Activated naive CD8-positive, alpha-beta T cell treated with anti-CD3 and anti-CD28 coated beads, Interleukin-2, amount 50 U/mL, for 16 hours (primary cell): Measurements from ENCODE around the gene ZFYVE27.

Source experiments
- DNase-seq: peaks from one replicate; pipeline ENCODE4 v3.0.0-alpha.2; 2020; ENCODE audit warnings: low read depth, low spot score

Gene ZFYVE27

DNA sequence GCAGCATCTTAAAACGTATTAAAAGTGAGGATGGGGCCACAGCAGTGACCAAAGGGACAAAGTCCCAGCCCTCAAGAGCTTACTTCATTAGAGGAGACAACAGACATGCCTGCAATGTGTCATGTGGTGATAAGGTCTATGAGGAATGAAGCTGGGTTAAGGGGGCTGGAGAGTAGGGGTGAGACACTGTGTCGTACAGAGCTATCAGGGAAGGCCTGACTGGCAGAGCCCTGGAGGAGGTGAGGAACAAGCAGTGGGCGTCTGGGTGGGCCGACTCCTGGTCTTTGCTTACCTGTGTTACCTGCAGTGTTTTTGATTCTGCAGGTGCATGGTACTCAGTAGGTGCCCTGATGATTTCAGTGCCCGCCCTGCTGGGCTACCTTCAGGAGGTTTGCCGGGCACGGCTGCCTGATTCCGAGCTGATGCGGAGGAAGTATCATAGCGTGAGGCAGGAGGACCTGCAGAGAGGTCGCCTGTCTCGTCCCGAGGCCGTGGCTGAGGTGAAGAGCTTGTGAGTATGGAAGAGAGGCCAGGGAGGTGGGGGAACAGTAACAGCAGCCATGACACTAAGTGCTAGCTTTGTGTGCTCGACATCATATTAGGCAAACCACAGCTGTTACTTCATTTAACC lies 7.6 kb downstream of the ZFYVE27 start:
- DNase-seq: no peak

DNA sequence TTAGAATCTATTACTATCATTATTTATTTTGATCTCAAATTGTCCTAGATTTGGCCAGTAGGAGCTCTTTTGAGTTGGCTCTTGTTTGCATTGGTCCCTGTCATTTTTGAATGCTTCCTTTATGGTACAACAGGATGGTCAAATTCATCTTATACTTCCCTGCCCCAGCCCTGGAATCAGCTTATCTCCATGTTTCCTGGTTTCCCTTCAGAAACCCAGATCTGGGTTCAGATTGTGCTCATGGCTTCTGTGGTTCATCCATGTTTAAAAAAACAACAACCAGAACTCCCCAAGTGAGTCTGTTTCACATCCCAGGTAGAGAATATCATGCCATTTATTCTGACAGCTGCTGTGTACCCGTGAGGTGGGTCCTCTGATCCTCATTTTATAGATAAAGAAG lies 10.6 kb downstream of the ZFYVE27 start:
- DNase-seq: no peak

DNA sequence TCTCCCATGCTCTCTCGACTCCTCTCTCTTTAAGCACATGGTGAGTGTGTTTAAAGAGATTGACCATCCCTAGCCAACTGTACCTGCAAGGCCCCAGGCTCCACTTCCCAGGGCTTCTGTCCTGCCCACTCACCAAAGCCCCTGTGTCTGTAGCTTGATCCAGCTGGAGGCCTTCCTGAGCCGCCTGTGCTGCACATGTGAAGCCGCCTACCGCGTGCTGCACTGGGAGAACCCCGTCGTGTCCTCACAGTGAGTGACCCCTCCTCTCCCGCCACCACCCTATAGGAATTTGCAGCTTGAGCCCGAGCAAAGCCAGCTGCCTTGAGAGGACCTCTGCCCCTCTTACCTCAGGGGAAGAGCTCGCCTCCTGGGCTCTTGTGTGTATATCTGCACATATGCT lies 11.2 kb downstream of the ZFYVE27 start:
- no peak for DNase-seq

DNA sequence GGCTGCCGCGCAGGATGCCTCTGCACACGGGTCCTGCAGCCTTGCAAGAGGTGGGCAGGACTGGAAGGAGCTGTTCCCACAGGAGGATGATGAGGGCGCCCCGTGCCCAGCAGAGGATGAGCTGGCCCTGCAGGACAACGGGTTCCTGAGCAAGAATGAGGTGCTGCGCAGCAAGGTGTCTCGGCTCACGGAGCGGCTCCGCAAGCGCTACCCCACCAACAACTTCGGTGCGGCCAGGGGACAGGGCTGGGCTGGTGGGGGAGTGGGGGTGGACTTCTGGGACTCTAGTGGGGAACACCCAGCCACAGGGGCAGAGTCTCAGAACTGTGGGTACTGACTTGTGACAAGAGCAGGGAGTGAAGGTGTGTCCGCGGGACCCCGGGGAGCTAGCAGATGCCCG lies 16.0 kb downstream of the ZFYVE27 start:
- no peak for DNase-seq

DNA sequence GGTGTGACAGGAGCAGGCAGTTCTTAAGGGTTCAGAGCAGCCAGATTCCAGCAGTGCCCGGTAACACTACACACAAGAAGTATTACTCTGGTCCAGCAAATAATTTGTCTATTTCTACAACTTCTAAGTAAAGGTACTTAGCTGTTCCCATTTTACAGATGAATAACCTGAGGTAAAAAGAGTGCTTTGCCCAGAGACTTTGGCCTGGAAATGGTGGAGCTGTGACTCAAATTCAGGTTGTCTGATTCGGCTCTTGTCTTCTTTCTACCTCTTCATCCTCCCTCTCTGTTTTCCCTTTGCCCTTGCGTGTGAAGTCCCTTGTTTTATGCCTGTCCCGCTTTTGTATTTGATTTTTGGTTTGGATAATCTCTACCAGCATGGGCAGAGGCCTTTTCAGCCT lies 17.8 kb downstream of the ZFYVE27 start:
- no peak for DNase-seq

DNA sequence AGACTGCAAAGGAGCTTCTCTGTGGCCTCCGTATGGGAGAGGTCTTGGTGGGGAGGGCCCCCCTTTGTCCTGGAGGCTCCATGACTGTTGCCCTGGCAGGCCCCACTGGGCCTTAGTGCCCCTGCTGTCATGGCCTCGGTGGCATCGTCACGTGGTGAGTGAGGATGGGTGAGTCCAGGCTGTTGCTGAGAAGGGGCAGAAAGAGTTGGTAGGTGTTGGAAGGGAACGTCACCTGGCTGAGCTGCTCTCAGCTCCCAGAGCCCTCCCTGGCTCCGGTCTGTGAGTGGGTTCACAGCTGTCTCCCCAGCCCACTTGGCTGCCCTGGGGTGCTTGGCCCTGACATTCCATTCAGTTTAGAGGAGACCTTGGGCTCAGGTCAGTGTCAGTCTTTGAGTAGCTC lies 18.8 kb downstream of the ZFYVE27 start:
- no peak for DNase-seq

DNA sequence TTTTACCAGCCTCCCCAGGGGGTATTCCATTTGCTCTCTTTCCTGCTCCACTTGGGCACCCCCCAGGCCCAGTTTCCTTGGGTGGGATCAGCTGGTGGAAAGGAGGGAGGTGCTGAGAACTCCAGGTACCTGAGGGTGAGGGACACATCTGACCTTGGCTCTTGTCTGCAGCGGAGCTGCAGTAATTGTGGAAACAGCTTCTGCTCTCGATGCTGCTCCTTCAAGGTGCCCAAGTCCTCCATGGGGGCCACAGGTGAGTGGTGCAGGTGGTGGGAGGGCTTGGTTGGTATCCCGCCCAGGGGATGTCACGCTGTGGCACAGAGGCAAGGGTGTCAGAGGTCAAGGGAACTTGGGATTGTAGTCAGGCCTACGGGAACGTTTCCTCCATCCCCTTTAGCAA lies 20.5 kb downstream of the ZFYVE27 start:
- no peak for DNase-seq

DNA sequence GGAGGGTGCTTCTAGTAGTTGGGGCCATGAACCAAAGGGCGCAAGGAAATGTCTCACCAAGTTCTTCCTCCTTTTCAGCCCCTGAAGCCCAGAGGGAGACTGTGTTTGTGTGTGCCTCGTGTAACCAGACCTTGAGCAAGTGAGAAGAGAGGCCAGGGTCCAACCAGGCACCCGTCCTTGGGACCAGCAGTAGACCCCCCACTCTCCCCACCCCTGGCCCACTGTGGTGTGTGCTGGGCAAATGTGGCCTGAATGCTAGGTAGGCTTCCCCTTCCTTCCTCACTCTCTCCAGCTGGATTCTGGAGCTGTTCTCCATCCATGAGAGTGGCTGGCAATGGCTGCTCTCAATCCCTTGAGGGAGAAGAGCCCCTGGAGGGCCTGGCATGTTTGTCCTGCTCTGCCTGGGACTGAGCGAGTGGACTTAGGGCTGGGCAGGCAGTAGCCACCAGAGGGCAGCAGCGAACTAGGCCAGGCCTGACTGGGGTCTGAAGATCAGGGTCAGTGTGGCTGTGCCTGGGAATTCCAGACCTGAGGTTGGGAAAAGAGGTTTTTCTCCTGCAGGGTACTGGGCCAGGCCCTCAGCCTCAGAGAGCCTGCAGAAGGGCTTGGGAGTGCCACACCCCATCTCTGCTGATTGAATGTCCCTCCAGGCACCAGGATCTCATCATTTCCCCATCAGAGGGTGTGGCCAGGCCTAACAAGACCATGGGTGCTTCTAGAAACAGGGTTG lies 22.4 kb downstream of the ZFYVE27 start:
- no peak for DNase-seq

DNA sequence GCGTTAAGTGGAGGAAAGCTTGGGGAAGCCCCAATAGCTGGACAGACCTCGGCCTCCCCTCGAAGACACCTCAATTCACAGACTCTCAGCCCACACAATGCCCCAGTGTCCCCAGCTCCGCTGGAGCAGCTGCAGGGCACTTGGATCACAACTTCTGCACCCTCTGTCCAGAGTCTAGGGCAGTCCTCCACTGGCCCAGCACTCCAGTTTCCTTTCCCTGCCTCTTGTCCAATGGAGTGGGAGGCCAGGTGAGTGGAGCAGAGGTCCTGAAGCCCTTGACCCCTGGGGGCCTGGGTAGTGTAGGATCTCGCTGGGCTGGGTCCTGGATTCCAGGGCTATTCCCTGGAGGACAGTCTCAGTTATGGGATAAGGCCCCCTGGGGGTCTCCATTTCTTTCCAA lies 23.0 kb downstream of the ZFYVE27 start:
- no peak for DNase-seq

DNA sequence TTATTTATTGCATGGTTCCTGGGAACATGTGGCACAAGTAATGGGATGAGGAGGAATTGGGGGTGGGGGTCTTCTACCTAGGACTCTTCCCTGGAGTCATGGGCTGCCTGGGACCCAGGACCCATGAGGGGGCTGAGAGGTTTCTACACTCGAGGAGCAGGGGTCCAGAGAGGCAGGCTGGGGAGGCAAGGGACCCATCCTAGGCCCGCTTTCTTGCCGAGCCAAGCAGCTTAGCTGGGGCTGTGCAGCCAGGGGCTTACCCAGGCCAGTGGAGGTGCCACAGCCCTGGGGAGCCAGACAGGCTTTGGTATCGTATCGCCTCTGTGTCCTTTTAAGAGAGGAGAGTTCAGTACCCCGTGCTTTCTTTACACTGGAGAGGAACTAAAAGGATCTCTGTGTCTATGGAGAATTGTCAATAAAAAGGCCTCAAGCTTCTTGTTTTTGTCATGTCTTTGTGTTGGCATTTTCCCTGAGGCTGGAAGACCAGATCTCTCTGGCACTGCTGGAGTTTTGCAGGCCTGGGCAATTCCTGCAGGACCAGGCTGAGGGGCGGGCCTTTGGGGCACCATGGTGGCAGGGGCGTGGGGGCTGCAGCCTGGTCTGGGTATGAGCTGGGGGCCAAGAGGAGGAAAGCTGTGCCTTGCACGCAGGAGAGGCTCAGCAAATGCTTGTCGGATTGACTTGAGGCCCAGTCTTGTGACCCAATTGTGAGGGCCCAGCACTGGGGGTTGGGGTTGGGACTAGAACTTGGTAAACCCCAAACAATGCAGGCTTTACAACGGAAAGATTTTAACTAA lies 23.7 kb downstream of the ZFYVE27 start:
- DNase-seq: no peak

DNA sequence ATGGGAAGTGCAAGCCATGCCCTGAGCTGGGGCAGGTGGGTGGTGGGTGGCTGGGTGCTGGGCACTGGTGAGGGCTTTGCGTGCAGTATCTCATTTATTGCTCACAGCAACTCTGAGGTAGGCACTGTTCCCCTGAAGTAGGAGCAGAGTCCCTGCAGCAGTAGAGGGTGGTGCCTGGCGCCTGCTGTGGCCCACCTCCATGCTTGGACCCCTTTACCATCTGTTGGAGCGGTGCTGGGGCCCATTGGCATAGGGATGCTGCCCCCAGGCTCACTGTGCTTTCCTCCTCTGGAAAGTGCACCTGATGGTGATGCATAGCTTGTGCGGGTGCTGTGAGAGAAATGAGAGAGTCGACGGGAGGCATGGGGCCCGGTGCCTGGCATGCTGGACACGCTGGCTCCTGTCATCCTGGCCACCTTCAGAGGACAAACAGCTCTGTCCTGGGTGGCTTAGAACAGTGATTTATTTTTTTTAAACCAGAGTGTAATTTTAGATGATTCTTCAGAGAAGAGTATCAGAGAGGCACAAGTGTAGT lies 24.5 kb downstream of the ZFYVE27 start:
- DNase-seq: no peak

DNA sequence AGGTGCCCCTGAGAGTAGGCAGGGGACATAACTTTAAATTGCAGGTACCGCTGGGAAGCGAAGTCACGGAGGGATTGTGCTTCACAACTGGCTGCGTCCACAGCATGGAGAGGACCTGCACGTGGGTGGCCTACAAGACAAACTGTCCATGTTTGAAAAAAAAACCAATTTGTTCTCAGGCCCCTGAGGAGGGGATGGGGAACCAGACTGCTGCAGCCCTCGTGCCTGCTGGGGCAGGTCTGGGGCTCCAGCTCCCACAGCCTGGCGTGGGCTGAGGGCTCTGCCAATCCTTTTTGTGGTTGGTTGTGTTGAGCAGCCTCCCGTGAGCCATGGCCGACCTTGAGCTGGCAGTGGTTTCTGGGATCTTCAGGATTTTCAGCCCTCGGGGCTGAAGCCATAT lies 25.1 kb downstream of the ZFYVE27 start:
- DNase-seq: no peak

DNA sequence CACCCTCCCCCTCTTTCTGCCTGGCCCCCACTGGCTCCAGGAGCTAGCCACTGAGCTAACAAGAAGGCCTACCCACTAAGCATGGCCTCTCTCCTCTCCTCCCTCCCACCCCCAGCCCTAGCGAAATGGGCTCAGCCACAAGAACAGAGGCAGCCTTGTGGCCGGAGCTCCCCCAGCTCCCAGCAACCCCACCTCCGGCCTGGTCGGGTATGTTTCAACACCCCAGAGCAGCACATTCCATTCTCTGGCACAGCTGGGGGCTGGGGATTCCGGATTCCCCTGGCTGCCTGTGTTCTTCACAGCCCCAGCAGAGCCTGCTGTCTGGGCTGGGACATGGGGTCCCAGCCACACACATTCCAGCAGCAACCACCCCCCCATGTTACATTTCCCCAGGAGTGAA lies 25.9 kb downstream of the ZFYVE27 start:
- DNase-seq: no peak

DNA sequence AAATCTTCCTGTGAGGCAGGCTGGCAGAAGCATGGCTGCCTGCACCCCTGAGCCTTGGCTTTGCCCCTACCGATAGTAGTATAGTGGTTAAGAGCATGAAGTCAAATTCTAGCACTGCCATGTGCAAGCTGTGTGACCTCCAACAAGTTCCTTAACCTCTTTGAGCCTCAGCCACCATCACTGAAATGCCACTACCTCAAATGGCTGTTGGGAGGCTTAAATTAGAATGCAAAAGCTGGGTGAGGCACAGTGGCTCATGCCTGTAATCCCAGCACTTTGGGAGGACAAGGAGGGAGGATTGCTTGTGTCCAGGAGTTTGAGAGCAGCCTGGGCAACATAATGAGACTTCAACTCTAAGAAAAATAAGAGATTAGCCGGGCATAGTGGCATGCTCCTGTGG lies 26.5 kb downstream of the ZFYVE27 start:
- DNase-seq: no peak

DNA sequence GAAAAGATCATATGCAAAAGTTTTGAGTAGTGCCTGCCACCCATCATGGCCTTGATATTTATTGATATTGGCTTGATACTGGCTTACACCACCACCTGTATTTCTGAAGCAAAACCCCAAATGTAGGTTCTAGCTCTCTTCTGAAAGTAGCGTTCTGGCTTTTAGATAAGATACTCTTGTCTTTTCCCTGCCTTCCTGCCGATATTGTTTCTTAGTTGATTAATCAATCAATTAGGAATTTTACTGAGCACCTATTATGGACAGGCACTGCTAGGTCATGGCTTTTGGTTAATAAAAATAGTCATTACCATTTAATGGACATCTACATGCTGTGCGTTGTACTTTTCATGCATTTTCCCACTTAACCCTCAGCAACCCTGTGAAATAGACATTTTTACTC lies 27.0 kb downstream of the ZFYVE27 start:
- no peak for DNase-seq

DNA sequence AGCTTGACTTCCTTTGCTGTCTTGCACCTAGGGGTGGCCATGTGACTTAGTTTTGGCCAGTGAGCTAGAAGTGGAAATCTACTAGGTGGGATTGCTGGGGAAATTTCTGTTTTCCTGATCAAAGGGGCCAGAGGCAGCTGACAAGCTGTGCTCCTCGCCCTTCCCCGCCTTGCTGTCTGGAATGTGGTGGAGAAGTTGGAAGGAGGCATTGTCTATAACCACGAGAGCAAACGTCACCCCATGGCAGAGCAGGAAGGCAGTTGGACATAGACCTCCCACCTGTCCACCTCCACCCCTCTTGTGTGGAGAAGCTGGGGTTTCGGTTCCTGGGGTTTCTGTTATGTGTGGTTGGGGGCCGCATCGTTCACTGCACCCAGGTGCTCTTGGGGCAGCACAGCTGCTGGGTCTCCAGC lies 27.6 kb downstream of the ZFYVE27 start:
- no peak for DNase-seq

DNA sequence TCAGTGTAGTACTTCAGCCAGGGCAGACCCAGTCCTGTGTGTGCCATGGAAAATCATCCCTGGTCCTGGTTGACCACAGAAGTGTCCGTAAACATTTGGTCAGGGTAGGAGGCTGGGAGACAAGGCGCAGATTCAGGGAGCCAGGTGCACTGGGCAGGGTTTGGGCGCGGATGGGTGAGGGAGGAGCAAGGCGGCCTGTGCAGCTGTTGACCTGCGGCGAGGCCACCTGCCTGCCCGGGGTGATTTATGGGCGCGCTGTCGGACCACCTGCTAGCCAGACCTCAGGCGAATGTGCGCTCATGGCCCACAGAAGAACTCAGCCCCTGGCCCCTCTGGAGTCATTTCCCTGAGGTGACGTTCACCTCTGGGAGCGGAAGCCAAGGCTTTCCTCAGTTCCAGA lies 28.3 kb downstream of the ZFYVE27 start:
- no peak for DNase-seq

DNA sequence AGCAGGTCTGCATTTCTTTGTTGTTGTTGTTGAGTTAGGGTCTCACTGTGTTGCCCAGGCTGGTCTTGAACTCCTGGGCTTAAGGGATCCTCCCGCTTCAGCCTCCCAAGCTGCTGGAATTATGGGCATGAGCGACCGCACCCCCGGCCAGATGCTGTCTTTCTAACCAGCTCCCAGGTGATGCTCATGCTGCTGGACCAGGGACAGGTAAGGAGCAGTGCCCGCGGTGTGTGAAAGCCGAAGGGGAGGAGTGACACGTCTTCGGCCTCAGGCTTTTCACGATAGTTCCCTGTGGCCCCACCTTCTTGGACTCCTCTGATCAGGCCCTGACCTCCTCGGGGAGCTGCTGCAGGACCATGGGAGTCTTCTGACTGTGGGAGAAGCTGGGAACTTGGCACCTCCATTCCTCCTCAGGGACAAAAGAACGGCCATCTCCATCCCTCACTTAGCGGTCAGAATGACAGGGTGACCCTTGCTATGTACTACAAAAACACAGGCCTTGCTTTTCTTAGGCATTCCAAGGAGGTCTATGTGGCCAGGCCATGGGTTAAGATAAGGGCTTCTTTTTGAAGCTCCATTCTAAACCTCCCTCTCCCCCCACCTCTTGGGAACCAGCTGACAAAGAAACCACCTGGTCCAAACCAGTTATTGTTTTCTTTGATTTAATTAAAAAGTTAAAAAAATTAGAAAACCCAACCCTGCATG lies 29.3 kb downstream of the ZFYVE27 start:
- no peak for DNase-seq

DNA sequence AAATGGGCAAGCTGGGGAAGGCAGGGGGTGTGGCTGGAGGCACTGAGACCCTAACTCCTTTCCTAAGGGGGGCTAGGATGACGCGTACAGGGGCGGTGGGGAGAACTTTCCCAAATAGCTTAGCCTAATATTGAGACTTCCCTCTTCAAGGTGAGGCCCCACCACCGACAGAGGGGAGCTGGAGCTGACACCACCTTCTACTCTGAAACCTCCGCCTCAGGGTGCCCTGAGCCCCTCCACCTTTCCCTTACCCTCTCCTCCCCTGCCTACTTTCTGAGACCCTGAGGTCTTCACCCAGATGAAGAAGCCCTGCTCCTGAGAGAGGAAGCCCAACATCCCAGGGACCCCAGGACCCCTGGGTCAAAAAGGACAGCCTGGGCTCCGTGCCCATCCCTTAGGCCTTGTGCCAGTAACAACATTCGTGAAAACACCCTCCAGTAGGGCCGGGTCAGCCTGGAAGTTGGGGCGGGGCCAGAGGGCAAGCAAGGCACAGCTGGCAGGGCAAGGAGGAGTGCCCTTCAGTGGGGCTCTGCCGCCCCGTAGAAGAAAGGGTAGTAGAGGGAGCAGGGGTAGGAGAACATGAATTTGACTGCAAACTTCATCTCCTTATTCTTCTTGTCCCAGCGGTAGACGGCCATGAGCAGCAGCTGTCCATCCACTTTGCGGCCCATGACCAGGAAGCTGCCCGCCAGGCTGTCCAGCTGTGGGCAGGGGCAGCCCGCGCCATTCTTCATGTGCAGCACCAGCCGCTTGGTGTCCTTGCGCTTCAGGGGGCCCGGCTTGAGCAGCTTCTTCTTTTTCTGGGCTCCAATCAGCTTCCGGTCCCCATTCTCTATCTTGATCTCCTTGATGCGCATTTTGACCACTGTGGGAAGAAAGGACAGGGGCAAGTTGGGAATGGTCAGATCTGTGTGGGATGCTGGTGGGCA lies 30.3 kb downstream of the ZFYVE27 start:
- no peak for DNase-seq

DNA sequence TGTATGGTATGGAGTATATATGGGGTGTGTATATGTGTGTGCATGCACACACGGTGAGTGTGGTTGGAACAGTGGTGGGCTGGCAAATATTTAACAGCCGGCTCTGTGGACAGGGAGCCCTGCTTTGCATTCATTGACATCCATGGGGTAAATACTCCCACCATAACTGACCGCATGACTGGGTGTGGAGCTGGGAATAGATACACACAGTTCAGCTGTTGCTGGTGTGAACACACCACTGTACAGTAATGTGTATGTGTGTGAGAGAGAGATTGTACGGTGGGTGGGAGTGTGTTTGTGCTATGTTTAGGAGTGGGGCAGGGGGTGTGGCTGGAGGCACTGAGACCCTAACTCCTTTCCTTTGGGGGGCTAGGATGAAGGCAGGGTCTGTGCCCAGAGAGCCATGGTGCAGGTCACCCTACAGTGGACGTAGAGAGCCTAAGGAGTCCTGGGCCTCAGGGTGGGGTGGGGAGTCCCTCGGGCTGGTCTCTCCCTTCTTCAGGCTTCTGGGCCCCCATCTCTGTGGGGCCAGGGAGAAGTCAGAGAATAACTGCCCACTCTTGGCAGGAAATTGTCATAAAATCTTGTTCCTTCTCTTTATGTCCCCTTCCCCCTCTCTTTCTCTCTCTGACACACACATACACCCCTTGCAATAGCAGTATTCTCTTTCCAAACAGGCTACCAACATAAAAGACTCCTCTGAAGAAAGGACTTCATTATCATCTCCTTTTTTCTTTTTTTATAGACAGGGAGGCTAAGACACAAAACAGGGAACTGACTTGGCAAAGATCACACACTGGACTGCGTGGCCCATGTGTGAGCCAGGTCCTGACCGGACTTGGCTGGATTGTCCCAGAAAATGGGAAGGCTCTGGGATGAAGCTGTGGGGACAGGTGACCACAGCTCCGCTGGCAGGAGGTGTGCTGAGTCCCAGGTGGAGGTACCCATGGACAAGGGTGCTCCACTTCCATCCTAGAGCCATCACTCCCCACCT lies 31.7 kb downstream of the ZFYVE27 start:
- no peak for DNase-seq
